ENCODE measurements around the gene FAM83C.
A peak's percentile ranks its signal among the peaks of the same experiment; 100 is the strongest.

The FAM83C gene

DNA sequence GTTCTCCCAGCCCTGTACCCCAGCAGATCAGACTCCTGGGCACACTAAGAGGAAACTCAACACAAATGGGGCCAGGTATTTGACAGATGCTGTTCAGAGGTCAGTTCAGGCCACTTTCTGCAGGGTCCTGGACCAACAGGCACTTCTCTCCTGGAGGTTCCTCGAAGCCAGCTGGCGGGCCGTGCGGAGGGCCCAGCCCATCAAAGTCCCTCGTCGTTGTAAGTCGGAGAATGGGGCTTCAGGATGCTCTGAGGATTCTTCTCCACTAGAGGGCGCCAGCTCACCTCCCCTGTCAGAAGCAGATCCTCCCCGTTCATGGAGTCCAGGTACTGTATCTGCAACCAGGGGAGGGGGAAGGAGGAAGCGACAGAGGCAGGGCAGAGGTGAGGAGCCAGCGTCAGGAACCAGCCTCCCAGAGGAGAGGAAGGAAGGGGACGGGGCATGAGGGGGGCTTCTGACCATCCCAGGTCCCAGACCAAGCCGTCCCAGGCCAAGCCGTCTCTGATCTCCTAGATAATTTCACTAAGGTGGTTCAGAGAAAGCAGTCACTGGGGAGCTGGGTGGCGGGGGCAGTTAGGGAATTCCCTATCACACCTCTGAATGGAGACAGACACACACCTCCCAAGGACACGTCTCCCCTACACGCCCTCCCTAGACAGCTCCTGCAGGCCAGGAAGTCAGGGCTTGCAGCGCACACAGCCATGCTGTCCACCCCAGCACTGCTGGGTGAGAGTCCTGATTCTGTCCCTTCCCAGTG lies 11.7 kb upstream of the FAM83C start:
- in situ Hi-C loops (cut with MboI; ENCODE audit: low pct_unique_long_range_greater_than_20kb, low sequenced_read_pairs, unreplicated experiment) = loop anchor here (10.0 kb wide), 1 partner anchor 141 kb away; no protein-coding TSS in a partner anchor
- peak; percentile 88 for DNase-seq (ENCODE audit: low spot score)
- TF ChIP-seq, protein P1, sequence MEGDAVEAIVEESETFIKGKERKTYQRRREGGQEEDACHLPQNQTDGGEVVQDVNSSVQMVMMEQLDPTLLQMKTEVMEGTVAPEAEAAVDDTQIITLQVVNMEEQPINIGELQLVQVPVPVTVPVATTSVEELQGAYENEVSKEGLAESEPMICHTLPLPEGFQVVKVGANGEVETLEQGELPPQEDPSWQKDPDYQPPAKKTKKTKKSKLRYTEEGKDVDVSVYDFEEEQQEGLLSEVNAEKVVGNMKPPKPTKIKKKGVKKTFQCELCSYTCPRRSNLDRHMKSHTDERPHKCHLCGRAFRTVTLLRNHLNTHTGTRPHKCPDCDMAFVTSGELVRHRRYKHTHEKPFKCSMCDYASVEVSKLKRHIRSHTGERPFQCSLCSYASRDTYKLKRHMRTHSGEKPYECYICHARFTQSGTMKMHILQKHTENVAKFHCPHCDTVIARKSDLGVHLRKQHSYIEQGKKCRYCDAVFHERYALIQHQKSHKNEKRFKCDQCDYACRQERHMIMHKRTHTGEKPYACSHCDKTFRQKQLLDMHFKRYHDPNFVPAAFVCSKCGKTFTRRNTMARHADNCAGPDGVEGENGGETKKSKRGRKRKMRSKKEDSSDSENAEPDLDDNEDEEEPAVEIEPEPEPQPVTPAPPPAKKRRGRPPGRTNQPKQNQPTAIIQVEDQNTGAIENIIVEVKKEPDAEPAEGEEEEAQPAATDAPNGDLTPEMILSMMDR (IDR thresholded peaks at IDR 0.05; ENCODE audit: extremely low read depth, insufficient read depth, missing control alignments) = peak; percentile 91

GRCh38 chr20:35303382-35303734 lies 11.1 kb upstream of the FAM83C start:
- TF ChIP-seq, protein P1 (IDR thresholded peaks at IDR 0.05; ENCODE audit: extremely low read depth, insufficient read depth, missing control alignments) = no peak
- DNase-seq (ENCODE audit: low spot score) = no peak
- in situ Hi-C loops (cut with MboI; ENCODE audit: low pct_unique_long_range_greater_than_20kb, low sequenced_read_pairs, unreplicated experiment) = loop anchor here (10.0 kb wide), 1 partner anchor 141 kb away; no protein-coding TSS in a partner anchor

DNA sequence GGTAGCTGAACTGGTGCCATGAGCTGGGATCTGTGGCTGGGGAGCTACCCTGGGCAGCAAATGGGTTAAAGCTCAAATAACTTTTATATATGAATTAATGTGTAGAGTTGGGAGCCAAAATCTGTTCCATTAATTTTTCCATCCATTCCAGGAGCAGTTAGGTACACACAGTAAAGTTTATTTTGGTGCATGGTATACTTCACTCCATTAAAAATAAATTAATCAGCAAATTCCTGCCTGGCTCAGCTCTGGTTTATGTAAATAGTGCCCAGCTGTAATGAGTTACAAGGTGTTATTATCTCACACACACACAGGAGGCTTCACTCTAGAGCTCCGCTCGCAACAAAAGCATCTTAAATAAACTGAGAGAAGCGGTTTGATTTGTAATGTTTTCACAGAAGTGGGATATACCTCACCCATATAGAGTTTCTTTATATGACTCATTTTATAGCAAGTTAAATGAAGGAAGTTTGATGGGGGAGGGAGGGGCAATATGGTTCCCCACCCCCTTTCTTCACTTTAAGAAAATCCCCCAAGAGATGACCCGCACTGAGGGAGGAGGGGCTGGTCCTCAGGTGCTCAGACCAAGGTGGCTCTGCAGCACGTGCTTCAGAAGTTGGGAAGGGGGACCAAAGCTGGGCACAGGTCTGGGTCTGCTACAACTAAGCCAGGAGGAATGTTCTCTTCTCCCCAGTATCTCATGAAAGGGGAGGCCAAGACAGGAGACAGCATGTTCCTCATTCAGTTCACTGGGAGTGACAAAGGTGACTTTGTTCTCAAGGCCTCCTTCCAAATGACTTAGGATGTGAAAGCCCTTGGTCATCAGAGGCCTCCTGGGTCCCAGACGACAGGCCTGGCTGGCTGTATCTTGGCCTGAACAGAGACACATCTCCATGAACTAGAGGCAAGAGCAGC lies 10.5 kb upstream of the FAM83C start:
- TF ChIP-seq, protein P1 (IDR thresholded peaks at IDR 0.05; ENCODE audit: extremely low read depth, insufficient read depth, missing control alignments) = no peak
- DNase-seq (ENCODE audit: low spot score) = no peak
- in situ Hi-C loops (cut with MboI; ENCODE audit: low pct_unique_long_range_greater_than_20kb, low sequenced_read_pairs, unreplicated experiment) = loop anchor here (10.0 kb wide), 1 partner anchor 142 kb away; no protein-coding TSS in a partner anchor

GRCh38 chr20:35301426-35301825 lies 9.2 kb upstream of the FAM83C start:
- in situ Hi-C loops (cut with MboI; ENCODE audit: low pct_unique_long_range_greater_than_20kb, low sequenced_read_pairs, unreplicated experiment) = loop anchor here (10.0 kb wide), 1 partner anchor 143 kb away; no protein-coding TSS in a partner anchor
- TF ChIP-seq, protein P1 (IDR thresholded peaks at IDR 0.05; ENCODE audit: extremely low read depth, insufficient read depth, missing control alignments) = no peak
- DNase-seq (ENCODE audit: low spot score) = no peak

DNA sequence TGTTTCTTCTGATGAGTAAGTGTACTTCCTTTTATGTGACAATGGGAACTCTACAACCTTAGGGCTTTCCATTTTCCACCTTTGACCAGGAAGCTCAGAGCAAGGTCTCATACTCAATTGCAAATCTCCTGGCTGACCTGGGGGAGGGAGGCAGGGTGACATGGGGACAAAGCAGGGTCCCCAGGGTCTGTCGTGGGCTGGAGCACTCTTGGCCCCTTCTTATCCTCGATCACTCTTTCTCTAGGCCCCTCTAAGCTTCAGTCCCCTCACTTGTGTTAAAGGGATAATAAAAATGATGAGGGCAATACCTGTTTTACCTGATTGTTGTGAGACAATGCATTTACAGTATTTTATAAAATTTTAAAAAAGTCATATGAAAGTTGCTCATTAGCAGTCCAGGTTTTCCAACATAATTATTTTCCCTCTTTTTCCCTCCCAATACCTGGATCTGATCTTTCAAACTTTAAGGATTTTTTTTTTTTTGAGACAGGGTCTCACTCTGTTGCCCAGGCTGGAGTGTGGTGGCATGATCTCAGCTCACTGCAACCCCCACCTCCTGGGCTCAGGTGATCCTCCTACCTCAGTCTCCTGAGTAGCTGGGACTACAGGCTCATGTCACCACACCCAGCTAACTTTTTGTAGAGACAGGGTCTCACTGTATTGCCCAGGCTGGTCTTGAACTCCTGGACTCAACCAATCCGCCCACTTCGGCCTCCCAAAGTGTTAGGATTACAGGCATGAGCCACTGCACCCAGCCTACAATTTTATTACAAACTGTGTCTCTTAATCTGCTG lies 8.4 kb upstream of the FAM83C start:
- no peak for DNase-seq (ENCODE audit: low spot score)
- in situ Hi-C loops (cut with MboI; ENCODE audit: low pct_unique_long_range_greater_than_20kb, low sequenced_read_pairs, unreplicated experiment) = loop anchor here (10.0 kb wide), 1 partner anchor 144 kb away; no protein-coding TSS in a partner anchor
- TF ChIP-seq, protein P1 (IDR thresholded peaks at IDR 0.05; ENCODE audit: extremely low read depth, insufficient read depth, missing control alignments) = no peak

DNA sequence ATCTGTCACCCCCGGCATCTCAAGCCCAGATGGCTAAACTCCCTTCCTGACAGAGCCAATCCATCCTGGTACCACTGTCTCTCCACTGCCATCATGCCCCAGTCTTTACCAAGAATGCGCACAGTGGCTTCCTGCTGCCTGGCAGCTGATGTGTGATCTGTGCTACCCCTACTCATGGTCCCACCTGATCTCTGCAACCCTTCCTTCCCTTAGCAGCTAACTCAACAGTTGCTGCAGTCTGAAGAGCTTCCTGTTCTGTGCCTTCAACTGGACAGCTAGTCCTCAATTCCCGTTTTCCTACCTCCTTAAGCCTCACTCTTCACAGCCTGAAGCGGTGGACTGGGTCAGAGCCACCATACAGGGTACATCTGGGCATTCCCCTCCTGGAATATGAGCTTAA lies 7.6 kb upstream of the FAM83C start:
- in situ Hi-C loops (cut with MboI; ENCODE audit: low pct_unique_long_range_greater_than_20kb, low sequenced_read_pairs, unreplicated experiment) = loop anchor here (10.0 kb wide), 1 partner anchor 145 kb away; no protein-coding TSS in a partner anchor
- TF ChIP-seq, protein P1 (IDR thresholded peaks at IDR 0.05; ENCODE audit: extremely low read depth, insufficient read depth, missing control alignments) = no peak
- no peak for DNase-seq (ENCODE audit: low spot score)

Data from GM13977 (cell line).